ENCODE results near the gene MPL.

Gene MPL

GRCh38 chr1:43322506-43322905 is 15.1 kb upstream of the MPL start:
- TF ChIP-seq CTCF (IDR thresholded peaks at IDR 0.05; ENCODE audit: low read depth, low read length, missing control alignments) = no peak
- no peak overlapping the region for H3K4me3 ChIP-seq (replicated peaks; ENCODE audit: low read depth, low read length)
- DNase-seq (ENCODE audit: extremely low read depth, low read depth) = no peak

DNA sequence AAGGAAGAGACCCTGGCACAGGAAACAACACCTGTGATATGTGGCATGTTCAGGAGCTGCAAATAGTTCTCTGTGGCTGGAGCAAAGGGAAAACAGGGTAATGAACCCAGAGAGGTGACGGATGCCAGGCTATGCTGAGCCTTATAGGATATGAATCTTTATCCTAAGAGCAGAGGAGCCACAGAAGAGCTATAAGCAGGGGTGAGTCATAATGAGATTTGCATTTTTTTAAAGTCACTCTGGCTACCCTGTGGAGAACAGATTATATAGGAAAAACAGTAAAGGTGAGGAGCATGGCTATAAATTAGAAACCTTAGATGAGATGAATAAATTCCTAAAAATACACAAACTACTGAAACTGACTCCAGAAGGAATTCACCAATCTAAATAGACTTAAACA is 12.8 kb upstream of the MPL start:
- no peak for DNase-seq (ENCODE audit: extremely low read depth, low read depth)
- H3K4me3 ChIP-seq (replicated peaks; ENCODE audit: low read depth, low read length) = no peak overlapping the region
- no peak for TF ChIP-seq CTCF (IDR thresholded peaks at IDR 0.05; ENCODE audit: low read depth, low read length, missing control alignments)

DNA sequence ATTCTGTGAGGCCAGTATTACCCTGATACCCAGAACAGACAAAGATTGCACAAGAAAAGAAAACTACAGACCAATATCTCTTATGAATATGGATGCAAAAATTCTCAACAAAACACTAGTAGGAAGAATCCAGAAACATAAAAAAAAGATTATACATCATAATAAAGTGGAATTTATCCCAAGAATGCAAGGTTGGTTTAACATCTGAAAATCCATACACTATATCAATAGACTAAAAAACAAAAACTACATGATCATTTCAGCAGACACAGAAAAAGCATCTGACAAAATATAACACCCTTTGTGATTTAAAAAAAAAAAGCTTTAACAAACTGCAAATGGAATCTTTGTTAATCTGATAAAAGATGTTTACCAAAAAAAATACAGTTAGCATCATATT is 12.2 kb upstream of the MPL start:
- DNase-seq (ENCODE audit: extremely low read depth, low read depth) = no peak
- TF ChIP-seq CTCF (IDR thresholded peaks at IDR 0.05; ENCODE audit: low read depth, low read length, missing control alignments) = no peak
- H3K4me3 ChIP-seq (replicated peaks; ENCODE audit: low read depth, low read length) = no peak overlapping the region

- no peak for TF ChIP-seq CTCF (IDR thresholded peaks at IDR 0.05; ENCODE audit: low read depth, low read length, missing control alignments)
Observed at GRCh38 chr1:43327549-43328292, 9.9 kb upstream of the MPL start.

DNA sequence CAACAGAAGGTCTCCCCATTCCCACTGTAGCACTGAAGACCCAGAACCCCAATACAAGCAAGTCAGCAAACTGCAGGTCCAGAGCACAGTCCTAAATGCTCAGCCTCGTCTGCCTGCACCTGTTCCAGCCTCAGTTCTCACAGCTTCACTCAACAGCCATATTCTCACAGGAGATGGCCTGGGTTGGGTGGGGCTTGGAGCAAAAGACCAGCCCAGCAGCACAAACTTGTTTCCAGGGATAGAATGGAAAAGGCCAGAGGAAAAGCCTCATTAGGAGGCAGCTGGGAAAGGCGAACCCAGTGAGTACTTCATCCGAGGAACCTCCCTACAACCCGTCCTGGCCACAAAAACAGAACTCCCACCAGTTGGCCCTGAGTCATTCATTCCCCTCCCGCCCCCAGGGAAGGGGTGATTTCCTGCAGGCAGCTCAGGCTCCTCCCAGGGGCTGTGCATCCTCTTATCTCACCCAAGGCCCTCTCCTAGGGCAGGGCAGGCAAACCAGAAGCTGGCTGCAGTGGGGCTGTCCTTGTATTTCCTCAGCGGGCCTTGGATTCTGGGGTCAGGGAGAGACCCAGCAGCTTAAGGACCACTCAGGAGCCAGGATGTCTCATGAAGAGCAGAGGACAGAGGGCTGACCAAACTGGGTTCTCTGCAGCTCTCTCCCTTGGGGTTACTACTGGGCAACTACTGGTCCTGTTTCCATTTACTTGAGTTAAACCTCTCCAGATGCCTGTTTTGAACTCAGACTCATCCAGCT is 7.4 kb upstream of the MPL start:
- DNase-seq (ENCODE audit: extremely low read depth, low read depth) = peak; percentile 79
- no peak overlapping the region for H3K4me3 ChIP-seq (replicated peaks; ENCODE audit: low read depth, low read length)
- no peak for TF ChIP-seq CTCF (IDR thresholded peaks at IDR 0.05; ENCODE audit: low read depth, low read length, missing control alignments)

More at GRCh38 chr1:43327549-43328292, 9.9 kb upstream of the MPL start:
- no peak overlapping the region for H3K4me3 ChIP-seq (replicated peaks; ENCODE audit: low read depth, low read length)
- peak; percentile 60 for DNase-seq (ENCODE audit: extremely low read depth, low read depth)

GRCh38 chr1:43331688-43332087 is 5.9 kb upstream of the MPL start:
- H3K4me3 ChIP-seq (replicated peaks; ENCODE audit: low read depth, low read length) = no peak overlapping the region
- TF ChIP-seq CTCF (IDR thresholded peaks at IDR 0.05; ENCODE audit: low read depth, low read length, missing control alignments) = no peak
- no peak for DNase-seq (ENCODE audit: extremely low read depth, low read depth)
